GM12878 (cell line): ENCODE results near the gene SLC23A2.

Experiments used
- ATF2 ChIP-seq: IDR thresholded peaks from 2 replicates; pipeline ENCODE4 v1.6.1; 2012; ENCODE audit warnings: low read length, inconsistent platforms
- BMI1 ChIP-seq: fragments of 450-650 bp; IDR thresholded peaks from 2 replicates; pipeline ENCODE4 v1.6.1; 2016; ENCODE audit warnings: mild to moderate bottlenecking, moderate library complexity, borderline replicate concordance
- CTCF ChIP-seq, 3 experiments: IDR thresholded peaks in 2 of 3; conservative IDR thresholded peaks in 1 of 3; 2 replicates each; pipeline ENCODE4 v1.5.1; 2011; ENCODE audit warnings: low read depth in 3 of 3, low read length in 3 of 3, mild to moderate bottlenecking in 3 of 3, control low read depth in 2 of 3, moderate library complexity in 2 of 3, inconsistent platforms in 1 of 3, mixed read lengths in 1 of 3; ENCODE audit not compliant: control insufficient read depth in 2 of 3, insufficient read depth in 1 of 3; ENCODE audit errors: extremely low read depth in 1 of 3
- TBL1XR1 ChIP-seq: IDR thresholded peaks from 2 replicates; pipeline ENCODE4 v1.6.1; 2012; ENCODE audit warnings: low read depth, low read length, improper control_type of control experiment
- TF ChIP-seq, protein P1 (sequence below): fragments of 450-650 bp; IDR thresholded peaks from 2 replicates; pipeline ENCODE4 v1.6.1; 2017; ENCODE audit warnings: low read depth, mild to moderate bottlenecking, moderate library complexity
- TF ChIP-seq, protein P2 (sequence below): IDR thresholded peaks from 2 replicates; pipeline ENCODE4 v1.6.1; 2012; ENCODE audit warnings: low read depth, low read length, improper control_type of control experiment

DNA sequence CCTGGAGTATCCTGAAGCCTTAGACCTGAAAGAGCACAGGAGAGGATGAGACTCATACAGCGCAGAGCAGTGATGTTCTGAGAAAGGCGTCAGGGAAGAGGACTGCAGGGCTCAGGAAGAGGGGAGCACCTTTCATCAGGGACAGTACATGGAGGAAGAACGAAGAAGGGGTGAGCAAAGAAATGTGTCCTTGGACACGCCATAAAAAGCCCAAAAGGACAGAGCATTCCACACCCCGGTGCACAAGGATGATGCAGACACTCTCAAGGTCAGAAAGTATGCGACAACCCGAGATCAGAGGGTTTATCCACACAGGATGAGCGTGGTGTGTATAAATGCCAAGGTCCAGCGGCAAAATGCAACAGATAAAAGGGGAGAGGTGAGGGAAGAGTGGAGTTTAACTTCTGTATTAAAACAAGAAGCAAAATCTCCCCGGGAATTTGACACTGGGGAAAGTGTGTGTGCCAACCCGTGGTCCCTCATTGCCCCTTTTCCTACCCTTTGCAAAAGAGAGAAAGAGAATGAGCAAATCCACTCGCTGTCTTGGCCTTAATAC is 64.4 kb downstream of the SLC23A2 start:
- TF ChIP-seq CTCF (IDR thresholded peaks at IDR 0.05 in 2 of 3, conservative IDR thresholded peaks at IDR 0.05 in 1 of 3; ENCODE audit: control insufficient read depth in 2 of 3, extremely low read depth in 1 of 3, insufficient read depth in 1 of 3, low read depth in 3 of 3, low read length in 3 of 3) = no peak
- no peak for TF ChIP-seq BMI1
- TF ChIP-seq, protein P1, sequence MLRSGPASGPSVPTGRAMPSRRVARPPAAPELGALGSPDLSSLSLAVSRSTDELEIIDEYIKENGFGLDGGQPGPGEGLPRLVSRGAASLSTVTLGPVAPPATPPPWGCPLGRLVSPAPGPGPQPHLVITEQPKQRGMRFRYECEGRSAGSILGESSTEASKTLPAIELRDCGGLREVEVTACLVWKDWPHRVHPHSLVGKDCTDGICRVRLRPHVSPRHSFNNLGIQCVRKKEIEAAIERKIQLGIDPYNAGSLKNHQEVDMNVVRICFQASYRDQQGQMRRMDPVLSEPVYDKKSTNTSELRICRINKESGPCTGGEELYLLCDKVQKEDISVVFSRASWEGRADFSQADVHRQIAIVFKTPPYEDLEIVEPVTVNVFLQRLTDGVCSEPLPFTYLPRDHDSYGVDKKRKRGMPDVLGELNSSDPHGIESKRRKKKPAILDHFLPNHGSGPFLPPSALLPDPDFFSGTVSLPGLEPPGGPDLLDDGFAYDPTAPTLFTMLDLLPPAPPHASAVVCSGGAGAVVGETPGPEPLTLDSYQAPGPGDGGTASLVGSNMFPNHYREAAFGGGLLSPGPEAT = no peak
- no peak for TF ChIP-seq TBL1XR1
- no peak for TF ChIP-seq ATF2
- TF ChIP-seq, protein P2, sequence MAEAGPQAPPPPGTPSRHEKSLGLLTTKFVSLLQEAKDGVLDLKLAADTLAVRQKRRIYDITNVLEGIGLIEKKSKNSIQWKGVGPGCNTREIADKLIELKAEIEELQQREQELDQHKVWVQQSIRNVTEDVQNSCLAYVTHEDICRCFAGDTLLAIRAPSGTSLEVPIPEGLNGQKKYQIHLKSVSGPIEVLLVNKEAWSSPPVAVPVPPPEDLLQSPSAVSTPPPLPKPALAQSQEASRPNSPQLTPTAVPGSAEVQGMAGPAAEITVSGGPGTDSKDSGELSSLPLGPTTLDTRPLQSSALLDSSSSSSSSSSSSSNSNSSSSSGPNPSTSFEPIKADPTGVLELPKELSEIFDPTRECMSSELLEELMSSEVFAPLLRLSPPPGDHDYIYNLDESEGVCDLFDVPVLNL = no peak
